ENCODE results near the gene MRPL43.

Gene MRPL43

DNA sequence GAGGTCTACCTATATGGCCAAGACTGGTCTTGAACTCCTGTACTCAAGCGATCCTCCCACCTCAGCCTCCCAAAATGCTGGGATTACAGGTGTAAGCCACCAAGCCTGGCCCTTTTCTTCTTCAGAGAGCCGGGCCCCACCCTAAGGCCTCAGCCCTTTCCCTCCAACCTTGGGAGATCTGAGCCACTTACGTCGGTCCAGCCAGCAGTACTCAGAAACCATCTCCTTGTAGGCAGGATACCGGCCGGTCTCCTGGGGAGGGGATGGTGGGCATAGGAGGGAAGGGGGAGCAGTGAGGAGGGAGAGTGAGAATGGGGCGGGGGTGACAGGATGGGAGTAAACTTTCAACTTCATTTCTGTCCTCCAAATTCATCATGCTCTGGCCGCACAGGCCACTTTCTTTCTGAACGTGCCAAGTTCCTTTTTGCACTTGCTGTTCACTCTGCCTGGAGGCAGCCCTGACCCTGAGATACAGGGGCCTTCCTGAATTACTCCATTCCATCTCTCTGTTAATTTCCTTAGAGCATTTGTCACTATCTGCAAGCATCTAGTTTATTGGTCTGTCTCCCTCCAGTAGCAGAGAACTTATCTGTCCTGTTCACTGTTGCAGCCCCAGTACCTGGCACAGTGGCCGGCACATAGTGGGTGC is 33.3 kb upstream of the MRPL43 start:
- in situ Hi-C loops (cut with MboI; ENCODE audit: low sequenced_read_pairs), result no loop called here

DNA sequence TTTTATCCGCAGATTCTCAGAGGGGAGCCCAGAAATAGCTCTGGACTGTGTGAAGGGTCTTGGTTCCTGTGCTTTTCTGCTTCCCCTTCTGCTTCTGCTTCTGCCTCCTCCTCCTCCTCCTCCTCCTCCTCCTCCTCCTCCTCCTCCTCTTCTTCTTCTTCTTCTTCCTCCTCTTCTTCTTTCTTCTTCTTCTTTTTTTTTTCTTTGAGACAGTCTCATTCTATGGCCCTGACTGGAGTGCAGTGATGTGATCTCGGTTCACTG is 32.1 kb upstream of the MRPL43 start:
- in situ Hi-C loops (cut with MboI; ENCODE audit: low sequenced_read_pairs), result no loop called here

DNA sequence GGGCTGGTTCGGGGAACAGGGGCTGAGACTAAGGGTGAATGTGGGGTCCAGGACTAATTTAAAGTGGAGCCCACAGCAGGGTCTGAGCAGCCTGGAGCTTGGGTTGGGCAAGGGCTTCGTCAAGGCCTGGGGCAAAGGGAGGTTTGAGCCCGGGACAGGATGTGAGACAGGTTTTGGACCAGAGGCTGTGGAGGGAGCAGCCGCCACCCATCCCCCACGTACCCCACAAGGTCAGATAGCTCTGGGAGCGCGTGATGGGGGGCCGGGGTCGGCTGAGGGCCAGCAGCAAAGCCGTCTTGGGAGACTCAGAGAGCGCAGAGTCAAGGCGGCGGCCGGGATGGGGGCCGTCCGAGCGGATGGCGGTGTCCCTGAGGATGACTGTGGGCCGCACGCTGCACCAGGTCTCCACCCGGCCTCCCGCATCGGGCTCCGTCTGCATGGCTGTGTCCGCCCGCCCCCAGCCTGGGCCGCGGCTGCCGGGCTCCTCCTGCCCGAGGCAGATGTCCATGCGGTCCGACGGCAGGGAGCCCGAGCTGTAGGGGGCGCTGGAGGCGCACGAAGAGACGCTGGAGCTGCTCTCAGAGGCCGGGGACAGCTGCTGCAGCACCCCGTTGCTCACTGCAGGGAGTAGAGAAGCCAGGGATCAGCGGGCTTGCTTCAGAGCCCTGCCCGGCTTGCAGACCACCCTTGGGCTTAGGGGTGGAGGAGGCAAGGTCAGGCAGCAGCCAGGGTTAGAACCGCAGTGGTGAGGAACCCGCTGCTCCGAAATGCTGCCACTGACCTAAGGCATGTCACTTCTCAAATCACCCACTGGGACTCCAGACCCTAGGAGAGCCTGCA is 31.5 kb upstream of the MRPL43 start:
- in situ Hi-C loops (cut with MboI; ENCODE audit: low sequenced_read_pairs), result no loop called here

DNA sequence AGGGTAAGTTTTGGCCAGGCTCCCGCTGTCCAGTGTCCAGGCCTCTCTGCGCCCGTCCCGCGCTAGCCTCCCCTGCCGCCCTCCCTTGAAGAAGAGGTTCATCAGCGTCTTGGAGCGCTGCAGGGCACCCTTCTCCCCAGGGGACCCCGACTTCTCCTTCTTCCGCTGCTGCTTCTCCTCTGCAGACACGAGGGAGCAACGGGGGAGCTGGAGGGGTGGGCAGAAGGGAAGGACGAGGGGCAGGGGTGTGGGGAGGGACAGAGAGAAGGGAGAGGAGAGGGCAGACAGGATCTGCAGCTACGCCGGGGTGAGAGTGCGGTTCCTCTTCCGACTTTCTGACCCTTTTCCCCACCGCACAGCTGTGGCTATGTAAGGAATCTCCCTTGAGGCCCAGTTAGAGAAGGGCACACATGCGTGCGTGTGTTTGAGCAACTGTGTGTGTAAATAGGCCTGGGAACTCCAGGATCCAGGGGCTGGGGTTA is 30.9 kb upstream of the MRPL43 start:
- in situ Hi-C loops (cut with MboI; ENCODE audit: low sequenced_read_pairs), result no loop called here

DNA sequence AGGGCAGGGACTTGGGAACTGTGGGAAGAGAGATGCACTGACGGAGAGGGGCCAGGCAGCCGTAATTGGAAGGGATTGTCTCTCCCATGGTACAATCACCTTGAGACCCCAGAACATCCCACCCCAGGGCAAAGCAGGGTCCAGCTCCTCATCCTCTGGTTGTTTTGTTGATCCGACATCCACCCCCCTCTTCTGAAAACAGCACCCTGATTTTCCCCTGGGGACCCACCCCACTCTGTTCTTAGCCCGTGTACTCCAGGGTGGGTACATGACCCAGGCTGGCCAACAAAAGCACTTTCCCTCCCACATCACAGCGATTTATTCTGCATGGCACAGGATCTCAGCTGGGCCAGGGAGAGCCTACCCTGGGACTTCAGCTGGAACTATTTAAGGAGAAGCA is 29.5 kb upstream of the MRPL43 start:
- in situ Hi-C loops (cut with MboI; ENCODE audit: low sequenced_read_pairs), result no loop called here

DNA sequence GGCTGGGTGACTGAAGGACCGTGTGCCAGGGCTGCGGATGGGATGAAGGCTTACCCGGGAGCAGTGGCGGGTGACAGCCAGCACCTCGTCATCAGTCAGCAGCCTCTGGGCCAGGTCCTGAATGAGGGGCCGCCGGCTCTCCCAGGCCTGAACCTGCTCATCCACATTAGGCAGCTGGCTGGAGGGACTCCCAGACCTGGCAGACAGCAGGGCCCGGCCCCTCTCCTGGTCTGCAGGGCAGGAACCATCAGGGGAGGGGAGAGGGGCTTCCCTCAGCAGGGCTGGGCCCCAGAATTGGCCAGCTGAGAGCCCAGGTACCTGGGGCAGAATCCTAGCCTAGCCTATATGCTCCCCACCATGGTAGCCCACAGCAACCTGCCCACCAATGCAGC is 28.3 kb upstream of the MRPL43 start:
- in situ Hi-C loops (cut with MboI; ENCODE audit: low sequenced_read_pairs), result no loop called here

DNA sequence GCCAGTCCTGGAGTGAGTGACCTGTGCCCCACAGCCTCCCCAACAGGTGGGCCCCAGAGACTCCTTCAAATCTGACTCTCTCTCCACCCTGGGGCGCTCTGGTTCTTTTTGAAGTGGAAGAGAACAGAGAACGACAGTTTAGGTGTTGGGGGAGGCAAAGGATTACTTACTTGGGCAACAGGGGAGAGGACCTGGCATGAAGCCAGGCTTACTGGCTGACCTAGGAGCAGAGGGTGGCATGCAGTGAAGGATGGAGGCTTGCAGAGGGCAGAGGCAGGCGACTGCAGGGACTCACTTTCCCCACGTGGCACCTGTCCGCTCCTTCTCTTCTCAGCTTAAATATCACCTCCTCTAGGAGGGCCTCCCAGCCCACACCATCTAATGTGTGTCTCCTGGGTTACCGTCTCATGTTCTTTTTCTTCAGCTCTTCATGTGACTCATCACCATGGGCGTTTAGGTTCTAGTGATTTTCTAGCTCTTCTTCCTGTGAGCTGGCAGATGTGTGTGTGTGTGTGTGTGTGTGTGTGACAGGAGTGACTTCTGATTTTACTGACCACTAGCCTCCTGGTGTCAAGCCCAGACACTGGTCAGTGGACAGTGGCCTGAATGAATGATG is 27.8 kb upstream of the MRPL43 start:
- in situ Hi-C loops (cut with MboI; ENCODE audit: low sequenced_read_pairs), result no loop called here

DNA sequence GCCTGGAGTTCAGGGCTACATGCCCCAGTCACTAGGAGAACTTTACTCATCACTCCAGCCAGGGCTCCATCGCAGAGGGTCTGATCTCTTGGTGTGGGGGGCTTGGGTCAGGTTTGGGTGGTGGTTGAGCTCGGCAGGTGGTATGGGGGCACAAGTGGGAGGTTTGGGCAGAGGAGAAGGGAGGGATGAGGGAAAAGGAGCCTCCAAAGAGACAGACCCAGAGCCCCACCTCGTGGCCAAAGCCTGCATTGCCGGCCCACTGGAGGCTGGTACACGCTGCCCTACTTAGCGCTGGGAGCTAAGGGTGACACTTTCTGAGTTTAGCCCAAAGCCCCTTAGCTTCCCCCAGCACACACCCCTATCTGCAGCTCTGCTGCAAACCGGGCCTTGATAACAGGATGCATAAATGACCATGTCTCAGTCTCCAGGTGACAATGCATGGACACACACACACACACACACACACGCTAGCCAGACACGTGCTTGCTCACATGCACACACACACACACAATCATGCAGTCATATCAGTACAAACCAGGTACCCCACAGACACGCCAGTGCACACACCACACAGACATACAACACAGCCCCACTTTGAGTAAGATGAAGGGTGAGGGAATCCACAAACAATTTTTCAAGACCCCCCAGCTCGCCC is 27.1 kb upstream of the MRPL43 start:
- in situ Hi-C loops (cut with MboI; ENCODE audit: low sequenced_read_pairs), result no loop called here

DNA sequence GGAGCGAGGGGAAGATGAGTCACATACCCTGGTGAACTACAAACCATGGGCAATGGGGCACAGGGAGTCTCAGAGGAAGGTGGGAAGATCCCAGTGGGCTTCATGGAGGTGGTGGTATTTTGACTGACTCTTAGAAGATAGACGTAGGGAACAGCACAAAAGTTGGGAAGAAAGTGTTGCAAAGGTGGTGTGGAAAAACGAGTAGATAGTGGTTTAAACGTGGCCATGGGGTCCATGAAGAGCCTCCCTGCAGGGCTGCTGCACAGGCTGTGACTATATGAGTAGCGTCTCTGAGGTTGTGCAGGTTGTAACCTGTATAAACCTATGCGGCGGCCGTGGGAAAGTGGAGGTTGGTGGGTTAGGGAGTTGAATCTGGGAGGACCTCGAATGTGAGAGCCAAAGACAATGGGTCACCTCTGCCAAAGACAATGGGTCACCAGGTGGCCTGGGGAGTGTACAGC is 26.1 kb upstream of the MRPL43 start:
- in situ Hi-C loops (cut with MboI; ENCODE audit: low sequenced_read_pairs), result no loop called here

DNA sequence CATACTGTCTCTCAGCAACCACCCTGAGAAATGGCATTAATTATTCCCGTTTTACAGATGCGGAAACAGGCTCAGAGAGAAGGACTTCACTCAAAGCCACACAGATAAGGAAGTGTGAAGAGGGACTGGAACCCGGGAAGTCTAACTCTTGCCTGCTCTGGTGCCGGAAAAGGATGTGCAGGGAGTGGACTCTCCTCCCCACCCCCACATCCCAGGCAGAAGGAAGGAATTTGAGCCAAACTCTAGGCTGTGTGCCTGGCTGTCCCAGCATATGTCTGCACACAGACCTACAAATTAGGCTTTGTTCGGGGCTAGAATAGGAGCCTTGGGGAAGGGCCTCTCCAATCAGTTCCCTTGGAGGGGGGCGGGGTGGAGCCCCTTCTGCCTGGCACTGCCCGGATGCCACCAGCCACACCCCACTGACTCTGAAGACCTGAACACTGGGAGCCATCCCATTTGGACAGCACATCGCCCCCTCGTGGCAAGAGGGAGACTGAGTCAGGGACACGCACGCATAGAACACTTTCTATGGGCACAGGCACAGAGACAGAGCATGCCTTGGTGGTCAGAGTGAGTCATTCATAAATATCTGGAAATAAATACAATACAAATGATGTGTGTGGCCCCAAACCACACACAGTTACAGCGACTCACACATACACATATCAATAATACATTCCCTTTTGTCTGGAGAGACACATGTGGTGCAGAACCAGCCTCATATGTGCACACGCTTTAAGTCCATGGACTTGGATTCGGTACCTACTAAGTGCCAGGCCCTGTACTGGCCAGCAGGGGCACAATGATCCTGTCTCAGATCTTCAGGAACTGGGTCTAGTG is 25.4 kb upstream of the MRPL43 start:
- in situ Hi-C loops (cut with MboI; ENCODE audit: low sequenced_read_pairs), result no loop called here

DNA sequence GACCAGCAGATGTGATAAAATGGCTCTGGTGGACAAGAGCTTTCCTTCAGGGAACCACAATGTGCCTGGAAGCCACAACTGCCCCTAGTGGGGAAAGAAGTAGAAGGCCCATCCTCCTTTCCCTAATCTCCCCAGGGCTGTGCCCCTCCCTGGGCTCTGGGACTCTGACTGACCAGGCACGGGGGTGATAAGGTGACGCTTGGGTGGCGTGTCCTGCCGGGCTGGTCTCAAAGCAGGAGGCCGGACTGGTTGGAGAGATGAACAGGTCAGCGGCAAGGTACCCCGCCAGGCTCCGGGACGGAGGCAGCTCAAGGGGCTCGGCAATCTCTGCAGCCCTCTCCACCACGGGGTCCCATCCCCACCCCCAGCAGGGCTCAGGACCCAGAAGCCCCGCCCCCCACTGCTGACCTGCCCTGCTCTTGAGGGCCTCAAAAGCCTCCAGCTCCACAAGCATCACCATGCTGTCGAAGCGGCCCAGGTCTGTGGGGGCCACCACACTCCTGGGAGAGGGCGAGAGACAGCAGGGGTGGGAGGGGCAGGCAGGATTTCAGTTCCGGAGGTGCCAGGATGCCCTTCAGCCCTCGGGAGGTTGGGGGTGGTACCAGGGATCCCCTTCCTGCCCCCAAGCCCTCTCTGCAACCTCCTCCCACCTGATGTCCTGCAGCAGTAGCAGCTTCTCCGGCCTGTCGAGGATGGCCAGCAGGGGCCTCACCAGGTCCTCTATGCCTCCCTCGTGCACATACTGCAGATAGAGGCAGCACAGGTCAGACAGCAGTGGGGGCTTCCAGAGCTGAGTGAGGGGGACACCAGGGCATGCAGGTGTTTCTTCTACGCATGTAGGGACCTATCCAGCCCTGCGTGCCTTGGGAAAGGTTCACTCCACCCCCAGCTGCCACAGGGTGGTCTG is 24.5 kb upstream of the MRPL43 start:
- in situ Hi-C loops (cut with MboI; ENCODE audit: low sequenced_read_pairs), result no loop called here

DNA sequence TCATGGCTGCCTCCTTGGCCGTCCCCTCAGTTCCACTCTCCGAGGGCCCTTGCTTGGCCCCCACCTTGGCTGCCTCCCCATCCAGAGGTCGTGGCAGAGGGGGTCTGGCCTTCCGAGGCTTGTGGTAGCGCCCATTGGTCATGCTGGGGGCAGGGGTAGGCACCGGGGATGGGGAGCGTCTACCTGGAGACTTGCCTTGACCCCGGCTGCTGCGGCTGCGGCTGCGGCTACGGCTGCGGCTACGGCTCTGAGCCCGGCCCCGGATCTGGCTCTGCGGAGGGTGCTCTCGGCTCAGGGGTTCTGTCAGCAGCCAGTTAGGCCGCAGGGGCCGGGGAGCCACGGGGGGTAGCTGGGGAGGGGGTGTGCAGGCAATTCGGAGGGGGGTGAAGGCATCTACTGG is 23.0 kb upstream of the MRPL43 start:
- in situ Hi-C loops (cut with MboI; ENCODE audit: low sequenced_read_pairs), result no loop called here

DNA sequence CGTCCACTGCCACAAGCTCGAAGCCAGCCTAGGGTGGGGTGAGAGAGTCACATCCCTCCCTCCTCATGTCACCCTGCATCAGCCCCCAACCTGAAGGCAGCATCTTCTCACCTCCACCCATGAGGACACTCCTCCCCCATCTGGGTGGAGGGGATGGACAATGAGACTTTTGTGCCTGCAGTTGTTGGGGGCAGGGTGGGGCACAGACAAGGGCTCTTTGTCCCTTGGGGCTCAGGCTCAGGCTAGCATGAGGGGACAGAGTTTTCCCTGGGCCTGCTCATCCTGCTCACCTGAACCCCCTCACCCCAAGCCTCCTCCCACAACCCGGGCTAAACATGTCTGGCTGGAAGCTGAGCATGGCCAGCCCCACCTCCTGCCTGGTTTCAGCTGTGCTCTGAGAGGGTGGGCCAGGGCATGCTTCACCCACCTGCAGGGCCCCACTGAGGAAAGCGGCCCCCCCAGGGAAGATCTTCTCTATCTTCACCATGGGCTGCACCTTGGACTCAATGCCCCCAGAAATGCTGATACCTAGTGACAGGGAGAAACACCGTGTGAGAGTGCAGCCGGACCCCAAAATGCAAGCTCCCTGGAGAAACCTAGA is 21.6 kb upstream of the MRPL43 start:
- in situ Hi-C loops (cut with MboI; ENCODE audit: low sequenced_read_pairs), result no loop called here

DNA sequence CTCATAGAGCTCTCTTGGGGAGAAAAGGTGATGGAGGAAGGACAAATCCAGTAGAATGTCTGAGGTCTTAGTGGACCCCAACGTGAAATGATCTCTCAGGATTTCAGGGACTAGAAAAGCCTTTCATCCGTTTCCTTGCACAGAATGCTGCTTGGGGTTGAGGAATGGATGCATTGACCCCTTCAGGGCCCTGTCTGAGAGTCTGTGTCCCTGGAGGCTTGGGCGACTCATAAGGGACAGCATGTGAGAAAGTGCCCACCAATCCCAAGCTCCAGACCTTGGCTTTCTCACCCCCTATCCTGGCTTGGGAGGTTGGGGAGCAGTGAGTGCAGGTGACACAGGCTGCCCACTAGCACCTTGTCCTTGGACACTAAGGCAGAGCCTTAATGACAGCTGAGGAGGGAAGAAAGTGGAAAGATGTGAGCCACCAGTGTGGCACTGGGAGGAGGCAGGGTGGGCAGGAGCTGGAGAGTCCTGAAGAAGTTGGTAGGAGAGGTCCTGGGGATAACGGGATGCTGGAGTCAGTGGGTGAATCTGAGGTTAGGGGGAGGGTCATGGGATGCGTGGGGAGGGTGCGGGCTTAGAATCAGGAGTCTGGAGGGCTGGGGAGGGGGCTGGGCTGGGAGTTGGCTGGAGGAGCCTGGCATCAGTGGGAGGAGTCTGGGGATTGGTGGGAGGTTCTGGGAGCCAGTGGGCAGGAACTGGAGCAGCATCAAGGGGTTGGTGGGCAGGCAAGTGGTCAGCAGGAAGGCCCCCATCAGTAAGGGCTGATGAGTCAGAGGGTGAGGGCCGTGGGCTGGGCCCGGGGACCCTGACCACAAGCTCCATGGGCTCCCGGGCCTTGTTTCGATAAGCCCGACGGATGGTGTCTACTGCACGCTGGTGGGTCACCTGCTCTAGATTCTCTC is 20.9 kb upstream of the MRPL43 start:
- in situ Hi-C loops (cut with MboI; ENCODE audit: low sequenced_read_pairs), result no loop called here

DNA sequence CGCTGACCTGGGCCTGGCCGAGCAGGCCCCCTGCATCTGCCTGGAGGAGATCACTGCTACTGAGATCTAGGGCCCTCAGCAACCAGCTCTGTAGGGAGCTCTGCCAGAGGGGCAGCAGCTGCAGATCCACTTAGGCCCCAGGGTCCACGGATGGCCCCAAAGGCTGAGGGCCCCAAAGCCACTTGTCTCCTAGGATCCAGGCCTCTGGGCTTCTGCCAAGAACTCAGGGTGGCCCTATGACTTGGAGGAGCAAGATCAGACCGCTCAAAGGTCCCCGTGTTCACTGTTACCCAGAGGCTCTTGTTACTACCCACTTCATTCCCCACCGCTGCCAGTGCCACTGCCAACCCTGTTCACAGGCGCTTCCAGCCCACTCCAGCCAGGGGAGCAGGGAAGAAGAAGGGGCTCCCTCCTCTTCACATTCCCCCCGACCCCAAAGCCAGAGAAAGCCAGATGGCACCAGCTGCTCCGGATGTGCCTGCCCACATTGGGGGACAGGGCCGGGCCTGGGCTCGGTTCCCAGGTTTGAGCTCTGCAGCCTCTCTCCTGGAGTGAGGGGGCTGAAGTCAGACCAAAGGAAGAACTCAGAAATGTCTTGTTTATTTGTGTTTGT is 19.9 kb upstream of the MRPL43 start:
- in situ Hi-C loops (cut with MboI; ENCODE audit: low sequenced_read_pairs), result no loop called here

DNA sequence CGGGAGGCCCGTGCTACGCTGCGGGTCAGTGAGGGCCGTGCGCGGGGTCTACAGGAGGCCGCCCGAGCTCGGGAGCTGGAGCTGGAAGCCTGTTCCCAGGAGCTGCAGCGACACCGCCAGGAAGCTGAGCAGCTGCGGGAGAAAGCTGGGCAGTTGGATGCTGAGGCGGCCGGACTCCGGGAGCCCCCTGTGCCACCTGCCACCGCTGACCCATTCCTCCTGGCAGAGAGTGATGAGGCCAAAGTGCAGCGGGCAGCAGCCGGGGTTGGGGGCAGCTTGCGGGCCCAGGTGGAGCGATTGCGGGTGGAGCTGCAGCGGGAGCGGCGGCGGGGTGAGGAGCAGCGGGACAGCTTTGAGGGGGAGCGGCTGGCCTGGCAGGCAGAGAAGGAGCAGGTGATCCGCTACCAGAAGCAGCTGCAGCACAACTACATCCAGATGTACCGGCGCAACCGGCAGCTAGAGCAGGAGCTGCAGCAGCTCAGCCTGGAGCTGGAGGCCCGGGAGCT is 19.3 kb upstream of the MRPL43 start:
- in situ Hi-C loops (cut with MboI; ENCODE audit: low sequenced_read_pairs), result no loop called here

DNA sequence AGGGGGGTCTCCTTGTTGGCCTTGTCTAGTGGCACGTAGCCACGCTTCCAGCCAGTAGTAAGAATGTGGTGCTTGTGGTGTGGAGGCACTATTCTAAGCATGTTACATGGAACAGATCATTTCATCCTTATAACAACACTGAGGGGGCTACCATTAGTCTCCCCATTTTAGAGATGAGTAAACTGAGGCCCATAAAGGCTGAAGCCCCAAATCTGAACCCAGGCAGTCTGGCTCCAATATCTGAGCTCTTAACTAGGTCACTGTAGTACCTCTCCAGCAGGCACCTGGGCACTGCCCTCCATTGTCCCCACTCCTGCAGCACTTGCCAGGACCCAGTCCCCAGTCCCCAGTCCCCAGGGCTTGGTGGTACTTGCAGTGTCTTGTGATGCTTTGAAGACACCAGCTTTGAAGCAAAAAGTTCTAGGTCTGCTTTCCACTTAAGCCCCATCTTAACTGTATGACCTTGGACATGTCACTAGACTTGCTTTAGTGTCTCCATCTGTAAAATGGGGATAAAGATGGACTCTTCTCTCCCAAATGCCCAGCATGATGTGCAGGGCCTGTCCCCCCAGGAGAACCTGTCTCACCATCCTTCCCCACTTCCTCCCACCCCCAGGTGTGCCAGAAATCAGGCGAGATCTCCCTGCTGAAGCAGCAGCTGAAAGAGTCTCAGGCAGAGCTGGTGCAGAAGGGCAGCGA is 18.7 kb upstream of the MRPL43 start:
- in situ Hi-C loops (cut with MboI; ENCODE audit: low sequenced_read_pairs), result no loop called here
